Measurements from ENCODE around the gene KCNA5. TPM values are rescaled to one million over a fixed set of nuclear protein-coding genes. Genes with fewer than 3 reads are reported as not detected.
A peak's percentile ranks its signal among the peaks of the same experiment; 100 is the strongest.

Gene KCNA5
- total RNA-seq, 1 experiment from 2014 or later, result not detected

- H3K36me3 ChIP-seq (ENCODE audit: control insufficient read depth, insufficient read depth, low read length), result no peaks in the 10 kb centered on the region
- no peaks in the 10 kb centered on the region for H3K9me3 ChIP-seq
- intact Hi-C loops (cut with micrococcal nuclease; ENCODE audit: unreplicated experiment), result no loop called here
- POLR2A ChIA-PET, result no interaction called here
- H3K4me3 ChIP-seq (ENCODE audit: low read depth, low read length), result no peak overlapping the region
- no peaks in the 10 kb centered on the region for H3K9me3 Mint-ChIP-seq (ENCODE audit: unreplicated experiment)
- H3K27me3 ChIP-seq (replicated peaks; ENCODE audit: control insufficient read depth, insufficient read depth, low read length), result peaks cover 4% of the 10 kb centered on the region
- BruUV-seq (replicated peaks), result no TSS peak
- no peaks in the 10 kb centered on the region for H3K36me3 Mint-ChIP-seq (ENCODE audit: insufficient read depth, unreplicated experiment)
- no peak overlapping the region for H3K4me3 Mint-ChIP-seq (ENCODE audit: unreplicated experiment)
- H3K4me1 ChIP-seq, result no peaks in the 10 kb centered on the region
- CTCF ChIA-PET, result interaction anchor here (1.4 kb wide), 1 partner anchor 139 kb away, joined by 5 read pairs; no protein-coding TSS in a partner anchor
- no peaks in the 10 kb centered on the region for H3K4me1 Mint-ChIP-seq (ENCODE audit: low read depth, unreplicated experiment)
- no peak for DNase-seq
- peaks cover 30% of the 10 kb centered on the region for H3K27me3 Mint-ChIP-seq (ENCODE audit: insufficient read depth, unreplicated experiment)
- no peak for TF ChIP-seq CTCF (IDR thresholded peaks at IDR 0.05; ENCODE audit: insufficient read depth in 1 of 2, low read depth in 1 of 2, low read length in 1 of 2, severe bottlenecking in 1 of 2, unreplicated experiment in 1 of 2)
- no peak overlapping the region for H3K27ac Mint-ChIP-seq (ENCODE audit: unreplicated experiment)
Measured at GRCh38 chr12:4997939-4998338, 45.7 kb upstream of the KCNA5 start.

- Mint-ChIP-seq H3K4me1 (ENCODE audit: low read depth, unreplicated experiment) (no peaks in the 10 kb centered on the region), H3K9me3 (ENCODE audit: unreplicated experiment) (no peaks in the 10 kb centered on the region), H3K36me3 (ENCODE audit: insufficient read depth, unreplicated experiment) (no peaks in the 10 kb centered on the region), H3K27me3 (ENCODE audit: insufficient read depth, unreplicated experiment) (peaks cover 31% of the 10 kb centered on the region), H3K4me3 (ENCODE audit: unreplicated experiment) (no peak overlapping the region), H3K27ac (ENCODE audit: unreplicated experiment) (no peak overlapping the region)
- H3K27me3 ChIP-seq (replicated peaks; ENCODE audit: control insufficient read depth, insufficient read depth, low read length), result peaks cover 4% of the 10 kb centered on the region
- BruUV-seq (replicated peaks), result no TSS peak
- ChIA-PET CTCF (interaction anchor here (0.6 to 3.3 kb wide), 6 partner anchors 36 to 151 kb away, joined by 3 to 20 read pairs (median 4); no protein-coding TSS in a partner anchor), POLR2A (no interaction called here)
- no peaks in the 10 kb centered on the region for H3K4me1 ChIP-seq
- peak; percentile 32 to 34 for TF ChIP-seq CTCF (IDR thresholded peaks at IDR 0.05; ENCODE audit: insufficient read depth in 1 of 2, low read depth in 1 of 2, low read length in 1 of 2, severe bottlenecking in 1 of 2, unreplicated experiment in 1 of 2)
- H3K36me3 ChIP-seq (ENCODE audit: control insufficient read depth, insufficient read depth, low read length), result no peaks in the 10 kb centered on the region
- intact Hi-C loops (cut with micrococcal nuclease; ENCODE audit: unreplicated experiment), result no loop called here
- DNase-seq, result peak in 1 of 2 experiments; percentile 39
- no peak overlapping the region for H3K4me3 ChIP-seq (ENCODE audit: low read depth, low read length)
- no peaks in the 10 kb centered on the region for H3K9me3 ChIP-seq
Measured at GRCh38 chr12:5000204-5000603, 43.5 kb upstream of the KCNA5 start.

GRCh38 chr12:5000658-5001385, 42.9 kb upstream of the KCNA5 start:
- POLR2A ChIA-PET, result no interaction called here
- DNase-seq, result no peak
- H3K36me3 Mint-ChIP-seq (ENCODE audit: insufficient read depth, unreplicated experiment), result no peaks in the 10 kb centered on the region
- H3K4me1 Mint-ChIP-seq (ENCODE audit: low read depth, unreplicated experiment), result no peaks in the 10 kb centered on the region
- Histone ChIP-seq H3K36me3 (ENCODE audit: control insufficient read depth, insufficient read depth, low read length) (no peaks in the 10 kb centered on the region), H3K4me3 (ENCODE audit: low read depth, low read length) (no peak overlapping the region), H3K27me3 (replicated peaks; ENCODE audit: control insufficient read depth, insufficient read depth, low read length) (peaks cover 4% of the 10 kb centered on the region), H3K4me1 (no peaks in the 10 kb centered on the region), H3K9me3 (no peaks in the 10 kb centered on the region)
- BruUV-seq (replicated peaks), result no TSS peak
- H3K9me3 Mint-ChIP-seq (ENCODE audit: unreplicated experiment), result no peaks in the 10 kb centered on the region
- H3K4me3 Mint-ChIP-seq (ENCODE audit: unreplicated experiment), result no peak overlapping the region
- CTCF ChIA-PET, result interaction anchor here (1.0 to 3.3 kb wide), 5 partner anchors 141 to 151 kb away, joined by 3 to 20 read pairs (median 3); no protein-coding TSS in a partner anchor
- no peak overlapping the region for H3K27ac Mint-ChIP-seq (ENCODE audit: unreplicated experiment)
- intact Hi-C loops (cut with micrococcal nuclease; ENCODE audit: unreplicated experiment), result no loop called here
- H3K27me3 Mint-ChIP-seq (ENCODE audit: insufficient read depth, unreplicated experiment), result peaks cover 29% of the 10 kb centered on the region
- no peak for TF ChIP-seq CTCF (IDR thresholded peaks at IDR 0.05; ENCODE audit: insufficient read depth in 1 of 2, low read depth in 1 of 2, low read length in 1 of 2, severe bottlenecking in 1 of 2, unreplicated experiment in 1 of 2)

Measured in Caco-2 (cell line).